ENCODE results near the gene DNAJB1. TPM values are rescaled to one million over a fixed set of nuclear protein-coding genes. Genes with fewer than 3 reads are reported as not detected.
A peak's percentile ranks its signal among the peaks of the same experiment; 100 is the strongest.
"Not testable (repeated sequence)": the region's sequence is repeated elsewhere in the genome, so short reads cannot be mapped to it uniquely, and the experiment has no call there.

The DNAJB1 gene
- total and polyA plus RNA-seq, 8 donors: 22.4 to 63.0 (median 29.3) TPM

- FAIRE-seq: no peak
- H3K4me1 ChIP-seq: no peaks in the 10 kb centered on the region
- H3K4me3 ChIP-seq: no peak overlapping the region
- TF ChIP-seq, protein P1, sequence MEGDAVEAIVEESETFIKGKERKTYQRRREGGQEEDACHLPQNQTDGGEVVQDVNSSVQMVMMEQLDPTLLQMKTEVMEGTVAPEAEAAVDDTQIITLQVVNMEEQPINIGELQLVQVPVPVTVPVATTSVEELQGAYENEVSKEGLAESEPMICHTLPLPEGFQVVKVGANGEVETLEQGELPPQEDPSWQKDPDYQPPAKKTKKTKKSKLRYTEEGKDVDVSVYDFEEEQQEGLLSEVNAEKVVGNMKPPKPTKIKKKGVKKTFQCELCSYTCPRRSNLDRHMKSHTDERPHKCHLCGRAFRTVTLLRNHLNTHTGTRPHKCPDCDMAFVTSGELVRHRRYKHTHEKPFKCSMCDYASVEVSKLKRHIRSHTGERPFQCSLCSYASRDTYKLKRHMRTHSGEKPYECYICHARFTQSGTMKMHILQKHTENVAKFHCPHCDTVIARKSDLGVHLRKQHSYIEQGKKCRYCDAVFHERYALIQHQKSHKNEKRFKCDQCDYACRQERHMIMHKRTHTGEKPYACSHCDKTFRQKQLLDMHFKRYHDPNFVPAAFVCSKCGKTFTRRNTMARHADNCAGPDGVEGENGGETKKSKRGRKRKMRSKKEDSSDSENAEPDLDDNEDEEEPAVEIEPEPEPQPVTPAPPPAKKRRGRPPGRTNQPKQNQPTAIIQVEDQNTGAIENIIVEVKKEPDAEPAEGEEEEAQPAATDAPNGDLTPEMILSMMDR (IDR thresholded peaks at IDR 0.05): peak; percentile 51 to 62 (median 58)
- 43 to 44% methylated on average over 19 of the region's 19 CpGs for WGBS, 2 donors
- H3K36me3 ChIP-seq: no peaks in the 10 kb centered on the region
- H3K27ac ChIP-seq: peak overlapping the region in 2 of 4 donors; percentile 13 to 55
- H3K9me3 ChIP-seq: no peaks in the 10 kb centered on the region
- no peaks in the 10 kb centered on the region for H3K27me3 ChIP-seq
- peak in 4 of 6 donors; percentile 58 to 86 (median 72) for DNase-seq
- peak; percentile 66 to 84 (median 74) for ATAC-seq
- intact Hi-C loops (cut with DNase I): no loop called here
Measured at GRCh38 chr19:14505488-14506239, 12.5 kb downstream of the DNAJB1 start.

GRCh38 chr19:14504575-14504974 lies 13.6 kb downstream of the DNAJB1 start:
- DNase-seq; FAIRE-seq; H3K4me1 ChIP-seq; H3K27ac ChIP-seq; H3K27me3 ChIP-seq; H3K36me3 ChIP-seq; ATAC-seq; H3K9me3 ChIP-seq; H3K4me3 ChIP-seq; intact Hi-C loops (cut with DNase I): not testable (repeated sequence)
- WGBS, 2 donors: 74 to 82% methylated on average over 8 of the region's 8 CpGs

DNA sequence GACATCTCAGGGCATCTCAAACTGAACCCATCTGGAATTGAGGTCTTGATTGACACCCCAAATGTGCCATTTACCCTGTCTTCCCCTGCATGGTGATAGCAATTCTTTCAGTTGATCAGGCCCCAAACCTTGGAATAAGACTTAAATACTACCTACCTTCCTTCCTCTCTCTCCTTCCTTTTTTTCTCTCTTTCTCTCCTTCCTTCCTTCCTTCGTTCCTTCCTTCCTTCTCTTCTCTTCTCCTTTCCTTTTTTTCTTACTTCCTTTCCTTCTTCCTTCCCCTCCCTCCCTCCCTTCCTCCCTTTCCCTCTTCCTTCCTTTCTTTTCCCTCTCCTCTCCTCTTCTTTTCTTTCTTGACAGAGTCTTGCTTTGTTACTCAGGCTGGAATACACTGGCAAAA lies 14.9 kb downstream of the DNAJB1 start:
- DNase-seq (no peak), ATAC-seq (no peak), FAIRE-seq (no peak)
- H3K27me3 ChIP-seq: no peaks in the 10 kb centered on the region
- TF ChIP-seq, protein P1 (IDR thresholded peaks at IDR 0.05): no peak
- H3K4me1 ChIP-seq: no peaks in the 10 kb centered on the region
- no peaks in the 10 kb centered on the region for H3K36me3 ChIP-seq
- H3K9me3 ChIP-seq: no peaks in the 10 kb centered on the region
- no peak overlapping the region for H3K4me3 ChIP-seq
- intact Hi-C loops (cut with DNase I): no loop called here
- no peak overlapping the region for H3K27ac ChIP-seq
- WGBS, 2 donors: 47 to 53% methylated on average over 1 of the region's 1 CpG

- H3K9me3 ChIP-seq: no peaks in the 10 kb centered on the region
- WGBS, 2 donors: 61 to 69% methylated on average over 11 of the region's 11 CpGs
- H3K4me3 ChIP-seq: no peak overlapping the region
- DNase-seq (peak in 1 of 6 donors; percentile 54), FAIRE-seq (no peak), ATAC-seq (peak in 2 of 4 donors; percentile 33 to 40)
- H3K27ac ChIP-seq: peak overlapping the region in 1 of 4 donors; percentile 33
- intact Hi-C loops (cut with DNase I): no loop called here
- TF ChIP-seq, protein P1 (IDR thresholded peaks at IDR 0.05): no peak
- H3K36me3 ChIP-seq: no peaks in the 10 kb centered on the region
- H3K4me1 ChIP-seq: peaks cover 0 to under 1% (median 0%) of the 10 kb centered on the region in 3 donors
- H3K27me3 ChIP-seq: no peaks in the 10 kb centered on the region
Measured at GRCh38 chr19:14502334-14503092, 15.7 kb downstream of the DNAJB1 start.

DNA sequence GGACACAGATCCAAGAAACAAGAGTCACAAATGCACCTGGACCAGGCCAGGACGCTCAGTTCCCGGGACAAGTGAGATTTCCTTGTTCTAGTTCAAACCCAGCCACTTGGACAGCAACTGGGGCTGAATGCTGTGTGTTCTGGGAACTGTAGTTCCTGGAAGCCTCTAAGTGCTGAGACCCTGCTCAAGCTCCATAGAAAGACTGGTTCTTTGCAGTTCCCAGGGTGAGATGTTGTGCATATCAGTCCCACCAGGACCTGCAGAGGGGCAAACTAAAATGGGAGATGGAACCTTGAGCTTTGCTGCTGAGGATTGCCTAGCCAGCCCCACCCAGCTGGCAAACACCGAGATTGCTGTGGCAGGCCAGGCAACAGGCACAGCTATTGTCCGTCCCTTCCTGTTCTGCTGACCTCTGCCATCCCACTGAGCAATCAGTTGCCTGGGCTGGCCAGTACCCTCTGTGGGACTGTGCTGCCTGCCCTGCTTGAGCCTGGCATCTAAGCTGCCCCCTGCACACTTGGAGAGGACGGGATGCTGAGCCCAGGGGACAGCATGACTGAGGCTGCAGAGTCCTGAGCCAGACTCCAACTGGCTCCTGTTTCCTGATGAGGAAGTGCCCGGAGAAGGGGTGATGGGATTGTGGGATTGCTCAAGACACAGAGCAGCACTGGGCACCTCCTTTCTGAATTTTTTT lies 20.8 kb downstream of the DNAJB1 start:
- 38 to 41% methylated on average over 6 of the region's 6 CpGs for WGBS, 2 donors
- Histone ChIP-seq H3K36me3 (no peaks in the 10 kb centered on the region), H3K4me3 (no peak overlapping the region), H3K9me3 (no peaks in the 10 kb centered on the region), H3K27ac (peak overlapping the region; percentile 25 to 83 (median 66)), H3K4me1 (peaks cover 0 to 5% (median 4%) of the 10 kb centered on the region in 3 donors), H3K27me3 (no peaks in the 10 kb centered on the region)
- FAIRE-seq (no peak), ATAC-seq (peak in 3 of 4 donors; percentile 10 to 21 (median 20)), DNase-seq (no peak)
- intact Hi-C loops (cut with DNase I): no loop called here
- TF ChIP-seq, protein P1 (IDR thresholded peaks at IDR 0.05): no peak
